ENCODE measurements around the gene ITIH4. TPM values are rescaled to one million over a fixed set of nuclear protein-coding genes. Genes with fewer than 3 reads are reported as not detected.

ITIH4 gene
- total and polyA plus RNA-seq, 10 of the 15 experiments (the other 5 are each of a cell fraction or from before 2014, with no cell fraction given): 0.64 to 4.1 (median 1.3) TPM

- Histone ChIP-seq H3K27ac (ENCODE audit: control insufficient read depth, insufficient read depth) (no peak overlapping the region), H2AFZ (ENCODE audit: control insufficient read depth, low read depth, low read length) (no peak overlapping the region), H3K79me2 (ENCODE audit: control insufficient read depth, insufficient read depth, low read length) (no peaks in the 10 kb centered on the region), H3K9ac (ENCODE audit: control insufficient read depth, insufficient read depth, low read length) (no peak overlapping the region), H3K4me1 (ENCODE audit: control insufficient read depth, insufficient read depth, low read length) (no peaks in the 10 kb centered on the region), H4K20me1 (ENCODE audit: control insufficient read depth, insufficient read depth) (no peaks in the 10 kb centered on the region), H3K9me3 (replicated peaks; ENCODE audit: control insufficient read depth, insufficient read depth, low read length) (no peaks in the 10 kb centered on the region), H3K4me3 (no peak overlapping the region), H3K4me2 (ENCODE audit: control insufficient read depth, insufficient read depth) (no peak overlapping the region), H3K27me3 (replicated peaks in 1 of 2; ENCODE audit: control insufficient read depth in 2 of 2, insufficient read depth in 2 of 2, low read length in 1 of 2) (no peaks in the 10 kb centered on the region; a peak in 1 of 4 replicates), H3K36me3 (ENCODE audit: control insufficient read depth in 2 of 2, insufficient read depth in 2 of 2, low read length in 1 of 2) (no peaks in the 10 kb centered on the region)
- TF ChIP-seq RAD51 (IDR thresholded peaks at IDR 0.05) (no peak), SMAD5 (IDR thresholded peaks at IDR 0.05; ENCODE audit: low read depth) (no peak), SRF (IDR thresholded peaks at IDR 0.05; ENCODE audit: low read depth in 2 of 2, low read length in 2 of 2) (no peak), ZBTB4 (CRISPR knock-in tag; IDR thresholded peaks at IDR 0.05) (no peak), CUX1 (IDR thresholded peaks at IDR 0.05; ENCODE audit: insufficient replicate concordance, low read depth, low read length) (no peak), USF2 (IDR thresholded peaks at IDR 0.05; ENCODE audit: borderline replicate concordance, low read depth, low read length) (no peak), LARP7 (IDR thresholded peaks at IDR 0.05) (no peak), BACH1 (IDR thresholded peaks at IDR 0.05; ENCODE audit: borderline replicate concordance) (no peak), CREB1 (IDR thresholded peaks at IDR 0.05; ENCODE audit: low read depth) (no peak), MYB (IDR thresholded peaks at IDR 0.05; ENCODE audit: borderline replicate concordance, low read depth, low read length) (no peak), NBN (IDR thresholded peaks at IDR 0.05) (no peak)
- ChIA-PET RAD21 (ENCODE audit: unreplicated experiment) (interaction anchor here (1.3 kb wide), 1 partner anchor 15 kb away, joined by 4 read pairs; no protein-coding TSS in a partner anchor), POLR2A (no interaction called here), CTCF (interaction anchor here (1.8 kb wide), 1 partner anchor 10 kb away, joined by 6 read pairs; no protein-coding TSS in a partner anchor), SMC1A (ENCODE audit: uncharacterized antibody, unreplicated experiment) (no interaction called here)
- in situ Hi-C loops (cut with MboI): no loop called here
- DNase-seq (ENCODE audit: low read depth, low spot score): no peak
- no peak for ATAC-seq
- BruUV-seq (replicated peaks): no TSS peak
- intact Hi-C loops (cut with micrococcal nuclease; ENCODE audit: unreplicated experiment): no loop called here
- 51% methylated on average over 8 of the region's 9 CpGs for WGBS (ENCODE audit: insufficient coverage, insufficient replicate concordance, low lambda C conversion rate, missing lambda C conversion rate)
- FAIRE-seq: no peak
These were observed 36.5 kb downstream of the ITIH4 start for GRCh38 chr3:52793702-52794611.

Data from GM12878 (cell line).